CD14-positive monocyte (primary cell): ENCODE data around the gene SMYD3. TPM values are rescaled to one million over a fixed set of nuclear protein-coding genes. Genes with fewer than 3 reads are reported as not detected.
A peak's percentile ranks its signal among the peaks of the same experiment; 100 is the strongest.

ENCODE experiments used
- DNase-seq, 3 donors: peaks; one replicate each; pipeline ENCODE4 v3.0.0-alpha.2; 2011 to 2022
- H2AFZ ChIP-seq: 2 replicates; pipeline ENCODE4 v1.6.0; 2012; ENCODE audit warnings: mild to moderate bottlenecking, low read depth, low read length, inconsistent platforms; ENCODE audit not compliant: insufficient read depth, poor library complexity, severe bottlenecking
- H3K27ac ChIP-seq, 2 donors: 1 replicate in 1 of 2; 2 replicates in 1 of 2; pipeline ENCODE4 v1.5.1; 2012 to 2013; ENCODE audit warnings: low read length in 2 of 2, control low read depth in 1 of 2, inconsistent platforms in 1 of 2, low read depth in 1 of 2, mild to moderate bottlenecking in 1 of 2
- H3K27me3 ChIP-seq, 2 donors: one replicate each; pipeline versions ENCODE4 v1.6.0 to v1.6.1; 2011 to 2013; ENCODE audit warnings: low read length in 2 of 2; ENCODE audit not compliant: control insufficient read depth in 2 of 2, insufficient read depth in 2 of 2
- H3K36me3 ChIP-seq, 2 donors: replicated peaks in 1 of 2; 1 replicate in 1 of 2; 2 replicates in 1 of 2; pipeline versions ENCODE4 v1.5.1 to v1.6.1; 2012 to 2013; ENCODE audit warnings: low read length in 2 of 2, control low read depth in 1 of 2, inconsistent platforms in 1 of 2, mild to moderate bottlenecking in 1 of 2; ENCODE audit not compliant: insufficient read depth in 2 of 2, control insufficient read depth in 1 of 2
- H3K4me1 ChIP-seq, 2 donors: 1 replicate in 1 of 2; 2 replicates in 1 of 2; pipeline versions ENCODE4 v1.5.1 to v1.6.1; 2012 to 2013; ENCODE audit warnings: low read length in 2 of 2, control low read depth in 1 of 2, inconsistent platforms in 1 of 2, mild to moderate bottlenecking in 1 of 2, moderate library complexity in 1 of 2; ENCODE audit not compliant: insufficient read depth in 2 of 2, control insufficient read depth in 1 of 2
- H3K4me2 ChIP-seq: replicated peaks from 2 replicates; pipeline ENCODE3; 2012; ENCODE audit warnings: low read length, moderate library complexity, mild to moderate bottlenecking; ENCODE audit not compliant: poor library complexity, severe bottlenecking; ENCODE audit errors: extremely low read depth
- H3K4me3 ChIP-seq, 3 experiments: fragments of 200-600 bp in 1 of 3; sonication (generic) in 1 of 3; replicated peaks in 1 of 3; 1 replicate in 2 of 3; 2 replicates in 1 of 3; pipeline ENCODE4 v1.5.1; 2011 to 2013; ENCODE audit warnings: low read length in 3 of 3, mild to moderate bottlenecking in 3 of 3, control low read depth in 2 of 3, low read depth in 2 of 3, inconsistent platforms in 1 of 3, moderate library complexity in 1 of 3
- H3K79me2 ChIP-seq: 2 replicates; pipeline ENCODE4 v1.6.0; 2012; ENCODE audit warnings: mild to moderate bottlenecking, control low read depth, inconsistent platforms, low read length, moderate library complexity; ENCODE audit not compliant: insufficient read depth
- H3K9ac ChIP-seq: 2 replicates; pipeline ENCODE4 v1.6.0; 2017; ENCODE audit warnings: low read length, mild to moderate bottlenecking; ENCODE audit not compliant: insufficient read depth, poor library complexity, severe bottlenecking
- H3K9me3 ChIP-seq, 2 donors: replicated peaks in 1 of 2; 1 replicate in 1 of 2; 2 replicates in 1 of 2; pipeline versions ENCODE4 v1.5.1 to v1.6.1; 2012 to 2013; ENCODE audit warnings: low read length in 2 of 2, control low read depth in 1 of 2; ENCODE audit not compliant: control insufficient read depth in 1 of 2, insufficient read depth in 1 of 2
- H4K20me1 ChIP-seq: 2 replicates; pipeline ENCODE4 v1.6.0; 2012; ENCODE audit warnings: mild to moderate bottlenecking, low read length, control low read depth, moderate library complexity; ENCODE audit not compliant: insufficient read depth
- H3K27ac Mint-ChIP-seq, 7 donors: one replicate each; pipeline ENCODE4 v1.8.0; 2020; ENCODE audit warnings: mild to moderate bottlenecking in 7 of 7, mixed read lengths in 7 of 7, moderate library complexity in 6 of 7, inconsistent platforms in 2 of 7
- H3K27me3 Mint-ChIP-seq, 3 donors: one replicate each; pipeline ENCODE4 v1.8.0; 2021 to 2022; ENCODE audit warnings: low read depth in 3 of 3, mild to moderate bottlenecking in 3 of 3, mixed read lengths in 3 of 3, moderate library complexity in 3 of 3, inconsistent platforms in 1 of 3
- H3K36me3 Mint-ChIP-seq, 2 donors: one replicate each; pipeline ENCODE4 v1.8.0; 2020; ENCODE audit warnings: mixed read lengths in 2 of 2, inconsistent platforms in 1 of 2, mild to moderate bottlenecking in 1 of 2
- H3K4me1 Mint-ChIP-seq: one replicate; pipeline ENCODE4 v1.8.0; 2020; ENCODE audit warnings: mild to moderate bottlenecking, mixed read lengths
- H3K4me3 Mint-ChIP-seq, 2 donors: one replicate each; pipeline ENCODE4 v1.8.0; 2020; ENCODE audit warnings: mild to moderate bottlenecking in 2 of 2, mixed read lengths in 2 of 2, moderate library complexity in 1 of 2
- H3K9me3 Mint-ChIP-seq, 7 donors: one replicate each; pipeline ENCODE4 v1.8.0; 2020 to 2022; ENCODE audit warnings: mixed read lengths in 7 of 7, mild to moderate bottlenecking in 6 of 7, moderate library complexity in 6 of 7, inconsistent platforms in 2 of 7
- CTCF ChIP-seq: fragments of 200-600 bp; IDR thresholded peaks from one replicate; pipeline ENCODE4 v1.8.0; 2022; ENCODE audit warnings: antibody characterized with exemption, mild to moderate bottlenecking
- WGBS: methylation state at CpG from one replicate; pipeline ENCODE4 v1.1.5; 2013; ENCODE audit warnings: missing lambda C conversion rate; ENCODE audit not compliant: insufficient coverage; 5-methylcytosine and 5-hydroxymethylcytosine counted together
- intact Hi-C, 2 donors: fragments of 100-400 bp; cut with micrococcal nuclease; formaldehyde crosslinking; loops; one replicate each; pipeline versions ENCODE4 v1.15.0 to v1.15.1; 2023
- polyA plus RNA-seq, 3 donors: library from polyadenylated mRNA; depleted of rRNA in 1 of 3; unstranded in 2 of 3; stranded (reverse) in 1 of 3; fragments of 300-500 nt in 2 of 3; fragments of >200 nt in 1 of 3; fragmentation: Illumina TruSeq in 2 of 3; gene quantifications; 1 replicate in 2 of 3; 2 replicates in 1 of 3; pipeline ENCODE4 v1.2.3, GENCODE V29; 2012 to 2021

The SMYD3 gene
- polyA plus RNA-seq, 3 donors = 2.7 to 8.4 (median 4.0) TPM

GRCh38 chr1:246012341-246012740 lies 494.7 kb downstream of the SMYD3 start:
- 17% methylated on average over 1 of the region's 5 CpGs for WGBS
- no peaks in the 10 kb centered on the region for H3K9me3 ChIP-seq
- no peak overlapping the region for H3K27ac Mint-ChIP-seq

GRCh38 chr1:246010386-246010785 lies 496.7 kb downstream of the SMYD3 start:
- no peaks in the 10 kb centered on the region for H3K27me3 ChIP-seq
- H4K20me1 ChIP-seq = no peaks in the 10 kb centered on the region
- no peak for TF ChIP-seq CTCF
- no peak overlapping the region for H3K4me3 ChIP-seq
- intact Hi-C loops = loop anchor here (5.0 to 10.0 kb wide), 3 partner anchors 272 to 437 kb away; no protein-coding TSS in a partner anchor
- no peaks in the 10 kb centered on the region for H3K36me3 Mint-ChIP-seq
- H2AFZ ChIP-seq = no peak overlapping the region
- no peaks in the 10 kb centered on the region for H3K9me3 Mint-ChIP-seq
- peaks cover 0 to 5% (median 0%) of the 10 kb centered on the region in 3 donors for H3K27me3 Mint-ChIP-seq
- H3K27ac ChIP-seq = no peak overlapping the region
- no peak overlapping the region for H3K27ac Mint-ChIP-seq
- H3K4me2 ChIP-seq = no peak overlapping the region
- H3K4me1 ChIP-seq = peaks cover 0 to 3% of the 10 kb centered on the region in 2 donors
- no peaks in the 10 kb centered on the region for H3K9me3 ChIP-seq
- H3K36me3 ChIP-seq = no peaks in the 10 kb centered on the region
- H3K4me1 Mint-ChIP-seq = peaks cover 9% of the 10 kb centered on the region
- no CpG with 5 or more reads among the region's 3 CpGs for WGBS
- H3K79me2 ChIP-seq = no peaks in the 10 kb centered on the region
- DNase-seq = no peak
- no peak overlapping the region for H3K9ac ChIP-seq
- H3K4me3 Mint-ChIP-seq = no peak overlapping the region

More at GRCh38 chr1:246012341-246012740, 494.7 kb downstream of the SMYD3 start:
- peak; percentile 12 to 30 (median 25) for DNase-seq
- Mint-ChIP-seq H3K9me3 (no peaks in the 10 kb centered on the region), H3K36me3 (no peaks in the 10 kb centered on the region), H3K4me3 (no peak overlapping the region), H3K27me3 (peaks cover 0 to 3% (median 0%) of the 10 kb centered on the region in 3 donors), H3K4me1 (peaks cover 5% of the 10 kb centered on the region)
- H3K4me1 ChIP-seq = peaks cover 0 to 3% of the 10 kb centered on the region in 2 donors
- peak; percentile 78 for TF ChIP-seq CTCF
- H3K4me2 ChIP-seq = no peak overlapping the region
- no peak overlapping the region for H3K4me3 ChIP-seq
- H3K9ac ChIP-seq = no peak overlapping the region
- H3K27ac ChIP-seq = no peak overlapping the region
- H3K27me3 ChIP-seq = no peaks in the 10 kb centered on the region
- no peaks in the 10 kb centered on the region for H3K36me3 ChIP-seq
- H2AFZ ChIP-seq = no peak overlapping the region
- H3K79me2 ChIP-seq = no peaks in the 10 kb centered on the region
- no peaks in the 10 kb centered on the region for H4K20me1 ChIP-seq
- intact Hi-C loops = loop anchor here (5.0 to 10.0 kb wide), 3 partner anchors 270 to 435 kb away; no protein-coding TSS in a partner anchor
